Colonic mucosa (tissue), 4 donors: ENCODE results near the gene TRIM9. TPM values are rescaled to one million over a fixed set of nuclear protein-coding genes. Genes with fewer than 3 reads are reported as not detected.

Source experiments
- DNase-seq: peaks from one replicate; pipeline ENCODE4 v3.0.0-alpha.2; 2020
- H3K27ac ChIP-seq: fragments of 200-600 bp; one replicate; pipeline ENCODE4 v1.8.0; 2021
- H3K27me3 ChIP-seq: fragments of 200-600 bp; one replicate; pipeline ENCODE4 v1.8.0; 2021
- H3K36me3 ChIP-seq: fragments of 200-600 bp; one replicate; pipeline ENCODE4 v1.8.0; 2021
- H3K4me1 ChIP-seq: fragments of 200-600 bp; one replicate; pipeline ENCODE4 v1.8.0; 2021; ENCODE audit warnings: mild to moderate bottlenecking
- H3K4me3 ChIP-seq: fragments of 200-600 bp; one replicate; pipeline ENCODE4 v1.8.0; 2021
- H3K9ac ChIP-seq, 2 donors: one replicate each; pipeline ENCODE4 v1.7.0; 2013; ENCODE audit warnings: control low read depth in 2 of 2, low read depth in 2 of 2, low read length in 2 of 2
- H3K9me3 ChIP-seq: fragments of 200-600 bp; one replicate; pipeline ENCODE4 v1.8.0; 2021
- CTCF ChIP-seq: fragments of 200-600 bp; IDR thresholded peaks from one replicate; pipeline ENCODE4 v1.8.0; 2022; ENCODE audit warnings: antibody characterized with exemption, mild to moderate bottlenecking
- intact Hi-C: fragments of 100-400 bp; cut with DNase I; formaldehyde crosslinking; loops from one replicate; pipeline ENCODE4 v1.14.1; 2022
- total RNA-seq, 2 donors: library from RNA; stranded (reverse); fragmentation: NEBNext Ultra II Directional in 1 of 2; extraction: Animal tissue kit (Norgen Biotek cat#: 25700) in 1 of 2; gene quantifications; one replicate each; pipeline ENCODE4 v1.2.1, GENCODE V29; 2021
- donor health status: healthy.
- donor health status: DM: no; HTN: no; CAD: no.
- donor health status: DM: no; HTN: no; CAD: no.

TRIM9 gene
- total RNA-seq, 2 donors from 2014 or later: 0.49 to 0.66 TPM

GRCh38 chr14:50985124-50985858 lies 109.6 kb downstream of the TRIM9 start:
- DNase-seq: no peak
- Histone ChIP-seq H3K27me3 (no peaks in the 10 kb centered on the region), H3K9ac (no peak overlapping the region), H3K4me3 (no peak overlapping the region), H3K36me3 (no peaks in the 10 kb centered on the region), H3K27ac (no peak overlapping the region), H3K9me3 (no peaks in the 10 kb centered on the region), H3K4me1 (no peaks in the 10 kb centered on the region)
- TF ChIP-seq CTCF: no peak
- intact Hi-C loops: no loop called here

- H3K27me3 ChIP-seq: no peaks in the 10 kb centered on the region
- no peak overlapping the region for H3K9ac ChIP-seq
- no peak for DNase-seq
- H3K9me3 ChIP-seq: no peaks in the 10 kb centered on the region
- H3K27ac ChIP-seq: no peak overlapping the region
- no peaks in the 10 kb centered on the region for H3K4me1 ChIP-seq
- no peak overlapping the region for H3K4me3 ChIP-seq
- H3K36me3 ChIP-seq: no peaks in the 10 kb centered on the region
- TF ChIP-seq CTCF: no peak
- intact Hi-C loops: no loop called here
Observed at GRCh38 chr14:50984036-50984710, 110.7 kb downstream of the TRIM9 start.

- intact Hi-C loops: no loop called here
- Histone ChIP-seq H3K9me3 (no peaks in the 10 kb centered on the region), H3K4me3 (no peak overlapping the region), H3K4me1 (no peaks in the 10 kb centered on the region), H3K9ac (no peak overlapping the region), H3K27ac (no peak overlapping the region), H3K36me3 (no peaks in the 10 kb centered on the region), H3K27me3 (no peaks in the 10 kb centered on the region)
- no peak for DNase-seq
- TF ChIP-seq CTCF: no peak
Observed at GRCh38 chr14:50979941-50980850, 114.7 kb downstream of the TRIM9 start.

- Histone ChIP-seq H3K27ac (no peak overlapping the region), H3K4me1 (no peaks in the 10 kb centered on the region), H3K4me3 (no peak overlapping the region), H3K27me3 (no peaks in the 10 kb centered on the region), H3K9ac (no peak overlapping the region), H3K9me3 (no peaks in the 10 kb centered on the region), H3K36me3 (no peaks in the 10 kb centered on the region)
- no peak for TF ChIP-seq CTCF
- intact Hi-C loops: no loop called here
- DNase-seq: no peak
Observed at GRCh38 chr14:50978888-50979287, 116.0 kb downstream of the TRIM9 start.

GRCh38 chr14:50978529-50978871 lies 116.4 kb downstream of the TRIM9 start:
- Histone ChIP-seq H3K4me1 (no peaks in the 10 kb centered on the region), H3K4me3 (no peak overlapping the region), H3K9me3 (no peaks in the 10 kb centered on the region), H3K27ac (no peak overlapping the region), H3K9ac (no peak overlapping the region), H3K36me3 (no peaks in the 10 kb centered on the region), H3K27me3 (no peaks in the 10 kb centered on the region)
- intact Hi-C loops: no loop called here
- TF ChIP-seq CTCF: no peak
- no peak for DNase-seq
